A549 (cell line): ENCODE data around the gene ROPN1L. TPM values are rescaled to one million over a fixed set of nuclear protein-coding genes. Genes with fewer than 3 reads are reported as not detected.

Experiments used
- ATAC-seq, 2 experiments: fragments of 200-7000 bp in 1 of 2; fragments of >200 bp in 1 of 2; cut with Nextera tagmentation in 1 of 2; cut with Tn5 transposase in 1 of 2; 3 replicates each; pipeline versions ENCODE4 v1.8.0 to v1.9.1; 2018 to 2020; ENCODE audit warnings: mild to moderate bottlenecking in 1 of 2, moderate library complexity in 1 of 2
- CTCF ChIA-PET: fragments of 300-600 bp; sonication (Branson Sonifier 250); formaldehyde crosslinking; extraction: SDS; loops from one replicate; lab custom pipeline; 2021; ENCODE audit warnings: antibody characterized with exemption, inconsistent platforms; lab: Yijun Ruan, JAX
- POLR2A ChIA-PET: fragments of 350-600 bp; formaldehyde crosslinking; extraction: SDS; loops from one replicate; lab custom pipeline; 2021; ENCODE audit warnings: antibody characterized with exemption, inconsistent platforms; lab: Yijun Ruan, JAX
- DNase-seq, 2 experiments: peaks; one replicate each; pipeline versions ENCODE4 v3.0.0 to v3.0.0-alpha.2; 2011 to 2016; ENCODE audit warnings: low read depth in 1 of 2, low spot score in 1 of 2
- FAIRE-seq: peaks from 2 replicates; lab custom pipeline; 2011; peaks lifted over from hg19 to GRCh38; lab: Jason Lieb, UNC
- H3K27ac ChIP-seq, 2 experiments: fragments of >200 bp; sonication (Bioruptor Twin); formaldehyde crosslinking; 3 replicates each; pipeline ENCODE4 v1.5.1; 2016 to 2017
- H3K4me1 ChIP-seq: fragments of >200 bp; sonication (Bioruptor Twin); formaldehyde crosslinking; 3 replicates; pipeline ENCODE4 v1.6.1; 2016
- H3K4me2 ChIP-seq: fragments of >200 bp; sonication (Bioruptor Twin); formaldehyde crosslinking; 3 replicates; pipeline ENCODE4 v1.6.1; 2016
- H3K4me3 ChIP-seq: fragments of >200 bp; sonication (Bioruptor Twin); formaldehyde crosslinking; 3 replicates; pipeline ENCODE4 v1.5.1; 2016
- H3K9me3 ChIP-seq: fragments of >200 bp; sonication (Bioruptor Twin); formaldehyde crosslinking; 3 replicates; pipeline ENCODE4 v1.6.1; 2016
- ATOH8 ChIP-seq: fragments of 250-450 bp; sonication (Bioruptor Pico); IDR thresholded peaks from 2 replicates; pipeline ENCODE4 v1.5.0; 2020; ENCODE audit warnings: low read depth, mild to moderate bottlenecking, moderate library complexity
- BCL3 ChIP-seq: fragments of >200 bp; sonication (Bioruptor Twin); formaldehyde crosslinking; IDR thresholded peaks from 3 replicates; pipeline ENCODE4 v1.6.1; 2016
- CBX2 ChIP-seq: fragments of 200-600 bp; sonication (generic); IDR thresholded peaks from 2 replicates; pipeline ENCODE4 v1.6.1; 2016; ENCODE audit warnings: low read depth, mild to moderate bottlenecking, borderline replicate concordance
- CHD2 ChIP-seq: fragments of 150-350 bp; IDR thresholded peaks from 2 replicates; pipeline ENCODE4 v1.6.1; 2014; ENCODE audit warnings: low read length; ENCODE audit not compliant: partially characterized antibody
- CHD4 ChIP-seq: fragments of 200-600 bp; sonication (generic); IDR thresholded peaks from 2 replicates; pipeline ENCODE4 v1.6.1; 2016; ENCODE audit warnings: antibody characterized with exemption, mild to moderate bottlenecking, borderline replicate concordance
- EHF ChIP-seq: fragments of 250-450 bp; sonication (Bioruptor Pico); IDR thresholded peaks from 2 replicates; pipeline ENCODE4 v1.5.0; 2020; ENCODE audit warnings: mild to moderate bottlenecking
- ELK1 ChIP-seq: fragments of 150-350 bp; IDR thresholded peaks from 2 replicates; pipeline ENCODE4 v1.6.1; 2014; ENCODE audit warnings: low read depth, mild to moderate bottlenecking, low read length
- ESRRA ChIP-seq: fragments of 150-350 bp; IDR thresholded peaks from 2 replicates; pipeline ENCODE4 v1.6.1; 2014; ENCODE audit warnings: mild to moderate bottlenecking, low read length, borderline replicate concordance
- FOXS1 ChIP-seq: fragments of 250-450 bp; sonication (Bioruptor Pico); IDR thresholded peaks from 2 replicates; pipeline ENCODE4 v1.5.0; 2020; ENCODE audit warnings: mild to moderate bottlenecking, moderate library complexity
- HDAC2 ChIP-seq: fragments of 200-600 bp; sonication (generic); IDR thresholded peaks from 2 replicates; pipeline ENCODE4 v1.6.1; 2016
- HMGXB4 ChIP-seq: fragments of 250-450 bp; sonication (Bioruptor Pico); IDR thresholded peaks from 2 replicates; pipeline ENCODE4 v1.5.0; 2021; ENCODE audit warnings: mild to moderate bottlenecking, moderate library complexity, borderline replicate concordance
- HOXA7 ChIP-seq: fragments of 250-450 bp; sonication (Bioruptor Pico); IDR thresholded peaks from 2 replicates; pipeline ENCODE4 v1.5.0; 2020; ENCODE audit warnings: mild to moderate bottlenecking, moderate library complexity
- HOXB5 ChIP-seq: fragments of 250-450 bp; sonication (Bioruptor Pico); IDR thresholded peaks from 2 replicates; pipeline ENCODE4 v1.5.0; 2020; ENCODE audit warnings: mild to moderate bottlenecking, moderate library complexity
- KDM1A ChIP-seq: fragments of 200-600 bp; sonication (generic); IDR thresholded peaks from 2 replicates; pipeline ENCODE4 v1.6.1; 2016; ENCODE audit warnings: low read depth, mild to moderate bottlenecking
- NFE2L2 ChIP-seq: fragments of 150-350 bp; conservative IDR thresholded peaks from 2 replicates; pipeline ENCODE4 v1.6.1; 2014; ENCODE audit warnings: low read length
- NPAS2 ChIP-seq: fragments of 250-450 bp; sonication (Bioruptor Pico); IDR thresholded peaks from 2 replicates; pipeline ENCODE4 v1.8.0; 2022; ENCODE audit warnings: mild to moderate bottlenecking, moderate library complexity, borderline replicate concordance
- NR3C1 ChIP-seq: fragments of >200 bp; sonication (Bioruptor Twin); formaldehyde crosslinking; IDR thresholded peaks from 3 replicates; pipeline ENCODE4 v1.6.1; 2017
- PBX3 ChIP-seq: IDR thresholded peaks from 2 replicates; pipeline ENCODE4 v1.6.1; 2012
- PHF8 ChIP-seq: fragments of 200-600 bp; sonication (generic); IDR thresholded peaks from 2 replicates; pipeline ENCODE4 v1.6.1; 2016; ENCODE audit warnings: low read depth, mild to moderate bottlenecking, antibody characterized with exemption, moderate library complexity, borderline replicate concordance
- POLR2A ChIP-seq: IDR thresholded peaks from 2 replicates; pipeline ENCODE4 v1.6.1; 2012; ENCODE audit warnings: mild to moderate bottlenecking, low read length
- SMC3 ChIP-seq: fragments of >200 bp; sonication (Bioruptor Twin); formaldehyde crosslinking; IDR thresholded peaks from 3 replicates; pipeline ENCODE4 v1.6.1; 2018; ENCODE audit warnings: inconsistent platforms
- USF2 ChIP-seq: fragments of 450-650 bp; IDR thresholded peaks from 2 replicates; pipeline ENCODE4 v1.6.1; 2014; ENCODE audit warnings: antibody characterized with exemption
- ZNF302 ChIP-seq: fragments of 250-450 bp; sonication (Bioruptor Pico); IDR thresholded peaks from 2 replicates; pipeline ENCODE4 v1.9.0; 2021; ENCODE audit warnings: inconsistent platforms, mild to moderate bottlenecking, moderate library complexity
- ZSCAN20 ChIP-seq: fragments of 250-450 bp; sonication (Bioruptor Pico); IDR thresholded peaks from 2 replicates; pipeline ENCODE4 v1.8.0; 2022; ENCODE audit warnings: mild to moderate bottlenecking, moderate library complexity
- WGBS: methylation state at CpG from one replicate; pipeline ENCODE4 v1.1.6; 2017; ENCODE audit errors: missing lambda C conversion rate; 5-methylcytosine and 5-hydroxymethylcytosine counted together
- polyA plus RNA-seq, 4 experiments: library from polyadenylated mRNA; depleted of rRNA in 3 of 4; stranded (reverse); fragments of >200 nt; fragmentation: RNase III in 1 of 4; extraction: RNeasy Plus Mini Kit Qiagen cat#74134 plus additional on column Dnase treatment in 1 of 4; gene quantifications; 2 replicates in 3 of 4; 3 replicates in 1 of 4; pipeline ENCODE4 v1.2.3, GENCODE V29; 2011 to 2017

ROPN1L gene
- polyA plus RNA-seq, 2 of the 4 experiments (the other 2 are of a cell fraction), result 0.83 to 1.4 TPM

- CTCF ChIA-PET, result interaction anchor here (1.3 to 1.5 kb wide), 2 partner anchors 88 to 163 kb away, joined by 3 to 6 read pairs; no protein-coding TSS in a partner anchor
- no peak for DNase-seq
- no peak overlapping the region for H3K4me2 ChIP-seq
- WGBS, result 90% methylated on average over 11 of the region's 11 CpGs
- POLR2A ChIA-PET, result no interaction called here
- H3K4me1 ChIP-seq, result peaks cover 49% of the 10 kb centered on the region
- H3K27ac ChIP-seq, result peak overlapping the region in 1 of 2 experiments; percentile 29; a peak in 1 of 6 replicates
- no peaks in the 10 kb centered on the region for H3K9me3 ChIP-seq
- no peak for ATAC-seq
- no peak overlapping the region for H3K4me3 ChIP-seq
- TF ChIP-seq EHF (CRISPR knock-in tag) (no peak), POLR2A (no peak), ESRRA (no peak)
- FAIRE-seq, result no peak
Observed at GRCh38 chr5:10464173-10464572, 22.5 kb downstream of the ROPN1L start.

GRCh38 chr5:10465726-10466125 is 24.0 kb downstream of the ROPN1L start:
- no peaks in the 10 kb centered on the region for H3K9me3 ChIP-seq
- ChIA-PET CTCF (interaction anchor here (0.7 to 1.6 kb wide), 4 partner anchors 9 to 180 kb away, joined by 3 to 5 read pairs (median 4); no protein-coding TSS in a partner anchor), POLR2A (no interaction called here)
- 94% methylated on average over 10 of the region's 10 CpGs for WGBS
- peak overlapping the region in 1 of 2 experiments; percentile 19; a peak in 1 of 6 replicates for H3K27ac ChIP-seq
- DNase-seq, result no peak
- H3K4me3 ChIP-seq, result no peak overlapping the region
- ATAC-seq, result no peak
- H3K4me2 ChIP-seq, result no peak overlapping the region
- no peak for TF ChIP-seq EHF (CRISPR knock-in tag)
- TF ChIP-seq PHF8, result no peak
- TF ChIP-seq POLR2A, result no peak
- FAIRE-seq, result no peak
- peaks cover 38% of the 10 kb centered on the region for H3K4me1 ChIP-seq

- ATAC-seq (no peak), FAIRE-seq (no peak), DNase-seq (no peak)
- CTCF ChIA-PET, result interaction anchor here (0.7 to 1.6 kb wide), 2 partner anchors 11 to 161 kb away, joined by 4 to 5 read pairs; no protein-coding TSS in a partner anchor
- TF ChIP-seq ATOH8 (no peak), CHD4 (no peak), CHD2 (no peak), ZNF302 (CRISPR knock-in tag) (no peak), NFE2L2 (no peak), FOXS1 (CRISPR knock-in tag) (no peak), NPAS2 (CRISPR knock-in tag) (no peak), ZSCAN20 (CRISPR knock-in tag) (no peak), KDM1A (no peak), SMC3 (no peak), CBX2 (no peak), ELK1 (no peak), HDAC2 (no peak), PBX3 (no peak), BCL3 (no peak), USF2 (no peak), HOXB5 (CRISPR knock-in tag) (no peak), NR3C1 (no peak), HOXA7 (CRISPR knock-in tag) (no peak), HMGXB4 (no peak)
- H3K4me1 ChIP-seq, result peaks cover 30% of the 10 kb centered on the region
- H3K4me3 ChIP-seq, result no peak overlapping the region
- WGBS, result 93% methylated on average over 17 of the region's 17 CpGs
- no peaks in the 10 kb centered on the region for H3K9me3 ChIP-seq
- POLR2A ChIA-PET, result no interaction called here
- H3K4me2 ChIP-seq, result no peak overlapping the region
- H3K27ac ChIP-seq, result peak overlapping the region in 1 of 2 experiments; percentile 73; a peak in 3 of 6 replicates
Observed at GRCh38 chr5:10466446-10467073, 24.9 kb downstream of the ROPN1L start.
